Activated CD8-positive, alpha-beta memory T cell treated with anti-CD3 and anti-CD28 coated beads for 24 hours (primary cell): ENCODE measurements around the gene SFXN2.
"Not testable (repeated sequence)": the region's sequence is repeated elsewhere in the genome, so short reads cannot be mapped to it uniquely, and the experiment has no call there.

Experiments used
- DNase-seq: peaks from one replicate; pipeline ENCODE4 v3.0.0-alpha.2; 2020

SFXN2 gene

GRCh38 chr10:102681696-102682095, 32.7 kb upstream of the SFXN2 start:
- no peak for DNase-seq

DNA sequence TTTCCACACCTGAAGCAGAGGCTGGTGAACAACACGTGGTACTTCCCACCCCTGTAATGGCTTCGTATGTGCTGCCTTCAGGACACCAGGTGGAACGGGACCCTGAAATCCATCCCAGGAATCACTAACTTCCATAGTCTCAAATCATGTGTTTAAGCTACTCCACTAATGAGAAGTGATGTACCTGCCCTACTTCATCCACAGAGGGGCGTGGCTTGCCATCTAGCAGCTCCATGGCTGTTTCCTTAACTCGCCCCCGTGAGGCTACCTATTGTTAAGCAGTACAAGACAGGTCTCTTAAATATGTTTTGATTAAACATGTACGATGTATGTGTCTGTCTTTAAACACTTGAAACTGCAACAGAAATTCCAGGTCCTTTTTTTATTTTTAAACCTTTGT, 32.0 kb upstream of the SFXN2 start:
- no peak for DNase-seq

DNA sequence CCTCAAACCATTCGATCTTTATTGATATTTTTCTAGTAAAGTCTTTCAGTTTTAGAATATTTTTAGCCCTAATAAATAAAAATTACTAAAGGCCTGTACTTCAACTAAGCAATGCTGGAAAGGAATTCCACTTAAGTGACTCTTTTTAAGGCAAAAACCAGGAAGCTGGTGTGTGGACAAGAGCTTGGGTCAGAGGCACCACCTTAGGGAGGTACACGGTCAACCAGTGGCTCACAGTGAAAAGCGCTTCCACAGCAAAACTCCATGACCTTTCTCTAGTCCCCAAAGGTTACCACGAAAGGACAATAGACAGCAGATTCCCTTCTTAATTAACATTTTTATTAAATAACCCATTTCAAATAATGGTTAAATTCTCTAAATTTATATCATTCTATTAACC, 31.5 kb upstream of the SFXN2 start:
- DNase-seq: no peak

GRCh38 chr10:102683736-102684135, 30.7 kb upstream of the SFXN2 start:
- no peak for DNase-seq

- DNase-seq: no peak
These were observed 23.0 kb upstream of the SFXN2 start for GRCh38 chr10:102691285-102692066.

DNA sequence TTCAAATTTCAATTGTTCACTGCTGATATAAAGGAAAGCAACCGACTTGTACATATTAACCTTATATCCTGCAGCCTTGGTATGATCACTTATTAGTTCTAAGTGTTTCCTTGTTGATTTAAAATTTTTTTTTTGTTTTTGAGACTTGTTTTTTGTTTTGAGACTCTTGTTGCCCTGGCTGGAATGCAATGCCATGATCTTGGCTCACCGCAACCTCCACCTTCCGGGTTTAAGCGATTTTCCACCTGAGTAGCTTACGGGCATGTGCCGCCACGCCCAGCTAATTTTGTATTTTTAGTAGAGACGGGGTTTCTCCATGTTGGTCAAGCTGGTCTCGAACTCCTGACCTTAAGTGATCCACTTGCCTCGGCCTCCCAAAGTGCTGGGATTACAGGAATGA, 19.0 kb upstream of the SFXN2 start:
- DNase-seq: not testable (repeated sequence)

DNA sequence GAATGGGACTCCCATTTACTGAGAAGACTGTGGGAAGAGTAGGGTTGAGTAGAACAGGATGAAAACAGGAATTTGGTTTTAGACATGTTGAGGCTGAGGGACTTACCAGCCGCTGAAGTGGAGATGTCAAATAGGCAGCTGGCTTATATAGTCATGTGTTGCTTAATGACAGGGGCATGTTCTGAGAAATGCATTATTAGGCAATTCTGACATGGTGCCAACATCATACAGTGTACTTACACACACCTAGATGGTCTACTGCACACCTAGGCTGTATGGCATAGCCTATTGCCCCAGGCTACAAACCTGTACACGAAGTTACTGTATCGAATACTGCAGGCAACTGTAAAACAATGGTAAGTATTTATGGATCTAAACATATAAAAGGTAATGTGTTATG, 17.7 kb upstream of the SFXN2 start:
- no peak for DNase-seq

GRCh38 chr10:102698894-102699293, 15.5 kb upstream of the SFXN2 start:
- no peak for DNase-seq

DNA sequence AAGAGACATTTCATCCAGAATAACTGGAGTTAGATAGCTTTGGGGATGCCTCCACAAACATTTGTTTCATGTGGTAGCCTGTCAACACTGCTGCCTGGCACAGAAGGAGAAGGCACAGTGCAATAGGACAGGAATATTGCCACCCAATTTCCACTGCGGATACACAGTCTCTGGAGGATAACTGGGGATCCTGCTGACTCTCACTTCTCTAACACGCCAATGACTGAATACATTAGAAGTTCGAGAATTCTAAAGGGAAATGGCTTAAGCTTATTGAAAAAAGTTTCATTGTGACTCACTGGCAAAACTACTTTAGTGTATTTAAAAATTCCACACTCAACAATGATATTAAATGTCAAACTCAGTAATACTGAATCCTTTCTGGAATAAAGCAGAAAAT, 13.2 kb upstream of the SFXN2 start:
- no peak for DNase-seq

GRCh38 chr10:102701796-102702195, 12.6 kb upstream of the SFXN2 start:
- DNase-seq: no peak

GRCh38 chr10:102702742-102703141, 11.7 kb upstream of the SFXN2 start:
- DNase-seq: no peak

- DNase-seq: no peak
These were observed 9.5 kb upstream of the SFXN2 start for GRCh38 chr10:102704915-102705314.

DNA sequence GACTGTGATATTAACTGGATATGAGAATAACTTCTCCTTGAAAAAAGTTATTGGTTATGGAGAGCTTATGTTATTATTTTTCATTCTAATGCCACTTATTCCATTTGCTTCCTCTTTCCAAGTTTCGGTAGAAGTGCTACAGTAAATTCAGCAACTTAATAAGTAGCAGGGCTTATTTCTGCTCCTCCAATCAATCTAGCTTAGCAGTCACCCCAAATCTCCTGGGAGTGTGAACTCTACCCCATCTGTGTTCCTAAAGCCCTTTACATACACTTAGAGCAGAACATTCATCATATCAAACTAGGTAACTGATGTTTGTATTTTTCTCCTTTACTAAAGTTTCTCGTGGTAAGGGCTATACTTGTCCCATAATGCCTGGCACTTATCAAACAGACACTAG, 8.9 kb upstream of the SFXN2 start:
- DNase-seq: no peak

GRCh38 chr10:102710609-102711008, 3.8 kb upstream of the SFXN2 start:
- no peak for DNase-seq

DNA sequence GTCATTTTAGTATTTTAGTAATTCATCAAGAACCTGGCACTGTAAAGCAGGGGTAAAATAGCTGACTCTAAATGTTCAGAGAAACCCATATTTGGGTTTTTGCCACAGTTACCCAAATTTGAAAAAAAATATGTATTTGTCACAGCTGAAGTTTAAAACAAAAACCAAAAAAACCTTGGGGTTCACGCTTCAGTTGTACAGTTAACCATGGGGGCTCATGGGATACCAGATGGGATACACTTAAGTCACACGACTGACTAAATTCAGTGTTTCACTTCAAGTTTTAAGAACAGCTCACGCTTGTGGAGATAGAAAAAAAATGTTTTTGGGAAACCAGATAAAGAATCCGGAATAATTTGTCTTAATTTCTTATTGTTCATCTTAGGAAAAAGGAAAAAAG, 2.3 kb upstream of the SFXN2 start:
- no peak for DNase-seq

DNA sequence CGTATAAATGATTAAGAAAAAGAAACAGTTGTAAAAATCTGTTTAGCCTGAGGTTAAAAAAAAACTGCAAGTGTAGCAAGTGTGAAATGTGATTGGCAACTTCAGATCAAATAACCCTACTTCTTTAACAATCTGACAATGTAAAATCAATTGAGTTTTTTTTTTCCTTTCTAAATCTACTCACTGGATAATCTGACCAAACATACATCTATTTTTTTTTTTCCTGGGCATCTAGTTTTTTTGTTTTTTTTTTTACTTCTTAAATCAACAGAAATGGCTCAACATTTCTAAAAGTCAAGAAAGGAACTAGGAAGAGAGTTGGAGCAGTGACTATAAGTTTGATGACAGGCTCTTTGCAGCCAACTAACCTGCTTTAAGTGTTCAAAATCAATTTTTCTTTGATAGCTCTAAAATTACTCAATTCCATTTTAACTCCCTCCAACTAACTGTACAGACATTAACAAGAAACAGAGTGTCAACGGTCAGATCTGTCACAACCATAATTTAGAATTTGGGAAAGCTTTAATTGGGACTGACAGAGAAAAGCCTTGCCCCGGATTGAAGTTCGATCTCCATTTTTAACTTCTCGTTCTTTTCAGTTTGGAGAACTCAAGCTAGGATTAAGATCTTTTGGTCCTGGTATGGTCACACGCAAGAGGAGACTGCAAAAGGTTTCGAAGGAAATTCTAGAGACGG, 1.4 kb upstream of the SFXN2 start:
- no peak for DNase-seq

DNA sequence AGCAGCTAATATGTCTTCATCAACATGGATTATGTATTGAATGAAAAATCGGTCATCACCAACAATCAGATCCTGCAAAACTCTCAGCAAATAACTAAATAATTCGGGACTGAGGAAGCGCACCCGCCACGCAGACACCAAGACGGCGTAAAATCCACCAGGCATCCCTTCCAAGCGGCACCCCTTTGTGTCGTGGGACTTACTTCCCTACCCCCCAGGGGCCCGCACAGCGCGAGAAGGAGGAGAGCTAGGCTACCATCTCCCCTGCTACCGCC, 960 bp upstream of the SFXN2 start:
- DNase-seq: no peak

DNA sequence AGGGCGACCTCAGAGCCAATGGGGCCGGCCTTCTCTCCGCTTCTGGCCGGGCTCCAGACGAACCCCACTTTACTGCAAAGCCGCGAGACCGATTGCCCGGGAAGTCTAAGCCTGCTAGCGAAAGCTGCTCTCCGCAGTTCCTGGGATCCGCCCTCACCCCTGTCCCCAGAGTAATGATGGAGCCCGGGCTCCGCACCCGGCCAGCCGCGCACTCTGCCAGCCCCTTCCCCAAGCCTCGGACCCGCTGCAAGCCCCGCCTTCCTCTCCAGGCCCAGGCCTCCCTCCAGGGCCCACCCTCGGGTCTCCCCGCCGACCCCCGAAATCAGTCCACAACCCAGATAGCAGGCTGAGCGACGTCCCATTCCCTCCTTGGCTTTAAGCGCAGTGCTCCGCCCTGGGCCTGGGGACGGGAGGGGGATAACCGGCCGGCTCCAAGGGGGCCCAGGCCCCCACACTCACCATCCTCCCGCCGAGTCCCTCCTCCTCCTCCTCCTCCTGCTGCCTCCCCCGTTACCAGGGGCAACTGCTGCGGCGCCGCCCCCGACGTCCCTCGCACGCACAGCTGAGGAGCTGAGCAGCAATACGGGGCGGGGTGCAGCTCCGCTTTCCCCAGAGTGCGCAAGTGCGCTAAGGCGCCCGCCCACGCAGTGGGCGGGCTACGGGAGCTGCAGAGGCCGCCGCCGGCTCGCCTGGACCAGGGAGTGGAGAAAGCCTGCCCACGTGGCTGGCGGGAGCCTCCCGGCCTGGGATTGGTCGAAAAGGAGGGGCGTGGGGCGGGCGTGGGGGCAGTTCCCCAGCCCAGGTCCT, 419 bp upstream of the SFXN2 start, which contains the start of gene ARL3:
Gene ARL3 (minus strand): TSS at position 584 of the 807 bp plus-strand sequence. CDS start 122 bp downstream, at position 462.
- DNase-seq: peak; percentile 98

DNA sequence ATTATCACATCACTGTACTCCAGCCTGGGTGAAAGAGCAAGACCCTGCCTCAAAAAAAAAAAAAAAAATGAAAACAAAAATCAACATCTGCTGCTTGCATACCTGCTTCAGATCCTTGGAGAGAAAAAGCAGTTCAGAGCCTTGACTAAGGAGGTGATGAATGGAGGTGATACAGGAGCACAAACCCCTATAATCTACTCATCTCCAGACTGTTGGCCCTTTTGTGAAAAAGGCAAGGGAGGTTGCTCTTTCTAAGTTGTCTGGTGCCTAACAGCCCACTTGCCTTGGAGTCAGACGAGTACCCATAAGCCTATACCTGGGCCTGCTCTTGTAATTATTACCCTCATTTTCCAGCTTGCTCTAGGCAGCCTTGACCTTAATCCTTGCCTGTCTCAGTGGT, 1.4 kb downstream of the SFXN2 start:
- DNase-seq: peak; percentile 48

DNA sequence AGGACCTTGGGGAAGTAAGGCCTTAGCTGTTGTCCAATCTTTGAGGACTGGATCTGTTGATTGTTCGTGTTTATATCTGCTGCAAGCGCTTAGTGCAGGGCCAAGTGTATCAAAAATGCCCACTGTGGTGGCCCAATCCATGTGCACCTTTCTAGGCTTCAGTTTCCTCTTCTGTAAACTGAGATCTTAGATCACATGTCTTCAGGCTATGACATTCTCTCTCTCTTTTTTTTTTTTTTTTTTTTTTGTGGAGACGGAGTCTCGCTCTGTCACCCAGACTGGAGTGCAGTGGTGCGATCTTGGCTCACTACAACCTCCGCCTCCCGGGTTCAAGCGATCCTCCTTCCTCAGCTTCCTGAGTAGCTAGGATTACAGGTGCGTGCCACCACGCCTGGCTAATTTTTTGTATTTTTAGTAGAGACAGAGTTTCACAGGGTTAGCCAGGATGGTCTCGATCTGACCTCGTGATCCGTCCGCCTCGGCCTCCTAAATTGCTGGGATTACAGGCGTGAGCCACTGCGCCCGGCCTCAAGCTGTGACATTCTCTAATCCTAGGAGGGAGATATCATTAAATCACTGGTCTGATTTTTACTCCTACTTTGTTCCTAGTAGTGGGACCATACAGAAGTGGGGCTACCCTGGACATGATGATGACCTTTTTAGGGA, 2.6 kb downstream of the SFXN2 start:
- DNase-seq: peak; percentile 5

DNA sequence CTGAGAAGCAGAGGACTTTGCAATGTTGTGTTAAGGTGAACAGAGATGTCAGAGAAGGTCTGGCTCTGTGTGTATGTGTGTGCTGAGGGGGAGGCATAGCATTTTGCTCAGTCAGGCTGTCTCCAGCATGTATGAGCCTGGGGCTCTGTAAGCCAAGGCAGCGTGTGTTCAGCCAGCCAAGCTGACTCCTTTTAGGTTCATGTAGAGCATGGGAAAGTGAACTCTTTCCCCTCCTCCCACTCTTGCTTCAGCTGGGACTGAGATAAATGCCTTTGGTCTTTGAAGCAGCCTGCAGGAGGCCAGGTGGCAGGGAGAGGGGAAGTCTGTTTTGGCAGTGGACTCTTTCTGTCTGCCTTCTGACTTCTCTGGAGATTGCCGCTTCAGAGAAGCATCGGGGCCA, 3.8 kb downstream of the SFXN2 start:
- no peak for DNase-seq

DNA sequence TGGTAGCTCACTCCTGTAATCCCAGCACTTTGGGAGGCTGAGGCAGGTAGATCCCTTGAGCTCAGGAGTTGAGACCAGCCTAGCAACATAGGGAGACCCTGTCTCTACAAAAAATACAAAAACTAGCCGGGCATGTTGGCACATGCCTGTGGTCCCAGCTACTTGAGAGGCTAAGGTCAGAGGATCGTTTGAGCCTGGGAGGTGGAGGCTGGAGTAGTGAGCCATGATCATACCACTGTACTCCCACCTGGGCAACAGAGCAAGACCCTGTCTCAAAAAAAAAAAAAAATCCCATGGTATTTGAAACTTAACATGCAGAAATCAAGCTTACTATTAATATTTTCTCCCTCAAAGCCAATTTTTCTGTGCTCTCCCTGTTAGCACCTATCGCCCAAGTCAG, 5.9 kb downstream of the SFXN2 start:
- DNase-seq: no peak

DNA sequence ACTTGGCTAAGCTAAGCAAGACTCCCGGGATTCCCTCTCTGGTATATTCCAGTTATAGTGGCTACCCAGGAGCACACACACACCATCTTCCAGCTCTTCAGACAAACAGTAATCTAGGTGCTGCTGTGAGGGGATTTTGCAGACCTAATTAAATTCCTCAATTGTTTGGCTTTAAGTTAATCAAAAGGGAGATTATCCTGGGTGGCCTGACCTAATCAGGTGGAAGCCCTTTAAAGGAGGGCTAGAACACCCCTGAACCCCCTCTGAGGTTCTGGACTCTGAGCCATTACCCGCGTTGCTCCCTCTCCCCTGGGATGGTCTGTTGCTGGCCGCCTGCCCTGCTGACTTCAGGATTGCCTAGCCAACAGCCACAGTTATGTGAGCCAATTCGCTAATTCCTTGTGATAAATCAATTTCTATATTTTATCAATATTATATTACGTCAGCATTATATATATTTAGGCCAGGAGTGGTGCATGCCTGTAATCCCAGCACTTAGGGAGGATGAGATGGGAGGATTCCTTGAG, 6.4 kb downstream of the SFXN2 start:
- DNase-seq: no peak
